ENCODE data around the gene KRT32. TPM values are rescaled to one million over a fixed set of nuclear protein-coding genes. Genes with fewer than 3 reads are reported as not detected.
"Not testable (repeated sequence)": the region's sequence is repeated elsewhere in the genome, so short reads cannot be mapped to it uniquely, and the experiment has no call there.

Gene KRT32
- total RNA-seq, 1 donor from 2014 or later = not detected

- Histone ChIP-seq H2AFZ (ENCODE audit: low read depth, low read length) (no peak overlapping the region), H3K79me2 (ENCODE audit: insufficient read depth, low read length) (no peaks in the 10 kb centered on the region), H3K4me3 (ENCODE audit: insufficient read depth, low read depth, low read length) (no peak overlapping the region), H3K27me3 (ENCODE audit: insufficient read depth, low read length) (no peaks in the 10 kb centered on the region), H3K9ac (ENCODE audit: low read length) (no peak overlapping the region), H3K9me3 (ENCODE audit: insufficient read depth, low read depth, low read length) (no peaks in the 10 kb centered on the region), H3K27ac (ENCODE audit: low read depth, low read length) (no peak overlapping the region), H3K4me2 (ENCODE audit: low read length) (no peak overlapping the region), H4K20me1 (ENCODE audit: insufficient read depth, low read length) (no peaks in the 10 kb centered on the region), H3K4me1 (ENCODE audit: insufficient read depth, low read length) (no peaks in the 10 kb centered on the region), H3K36me3 (ENCODE audit: insufficient read depth, low read length) (no peaks in the 10 kb centered on the region)
- TF ChIP-seq EZH2 (IDR thresholded peaks at IDR 0.05; ENCODE audit: insufficient read depth, low read length) (no peak), CTCF (IDR thresholded peaks at IDR 0.05; ENCODE audit: insufficient read depth, low read depth, low read length) (no peak)
- DNase-seq (ENCODE audit: low read depth) = no peak
- no peak overlapping the region for H3K4me3 Mint-ChIP-seq (ENCODE audit: unreplicated experiment)
- H3K27ac Mint-ChIP-seq (ENCODE audit: unreplicated experiment) = no peak overlapping the region
- no peaks in the 10 kb centered on the region for H3K9me3 Mint-ChIP-seq (ENCODE audit: unreplicated experiment)
- FAIRE-seq = no peak
- no peaks in the 10 kb centered on the region for H3K36me3 Mint-ChIP-seq (ENCODE audit: low read depth, unreplicated experiment)
- H3K27me3 Mint-ChIP-seq (ENCODE audit: low read depth, unreplicated experiment) = peaks cover 24% of the 10 kb centered on the region
- peaks cover 3% of the 10 kb centered on the region for H3K4me1 Mint-ChIP-seq (ENCODE audit: low read depth, unreplicated experiment)
Observed at GRCh38 chr17:41434415-41434814, 32.8 kb downstream of the KRT32 start.

DNA sequence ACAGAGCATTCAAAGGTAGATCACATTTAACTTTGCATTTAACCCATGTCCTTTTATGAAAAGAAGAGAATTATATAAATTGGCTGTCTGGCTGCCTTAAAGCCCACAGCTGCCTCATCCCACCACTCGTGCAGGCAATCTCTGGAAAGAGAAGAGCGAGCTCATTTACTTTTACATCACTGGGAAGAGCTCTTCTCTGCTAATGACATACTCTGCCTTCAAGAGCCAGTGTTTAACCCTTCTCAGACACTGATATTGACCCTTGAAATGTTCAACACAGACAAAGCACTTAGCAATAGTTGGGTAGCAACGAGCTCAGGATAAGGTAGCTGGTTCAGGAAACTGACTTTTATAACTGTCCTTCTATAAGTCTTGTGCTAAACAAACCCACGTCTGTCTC lies 33.2 kb downstream of the KRT32 start:
- H3K4me3 ChIP-seq (ENCODE audit: insufficient read depth, low read depth, low read length) = no peak overlapping the region
- Mint-ChIP-seq H3K36me3 (ENCODE audit: low read depth, unreplicated experiment) (no peaks in the 10 kb centered on the region), H3K9me3 (ENCODE audit: unreplicated experiment) (no peaks in the 10 kb centered on the region), H3K27ac (ENCODE audit: unreplicated experiment) (no peak overlapping the region), H3K4me3 (ENCODE audit: unreplicated experiment) (no peak overlapping the region), H3K4me1 (ENCODE audit: low read depth, unreplicated experiment) (peaks cover 3% of the 10 kb centered on the region), H3K27me3 (ENCODE audit: low read depth, unreplicated experiment) (peaks cover 22% of the 10 kb centered on the region)
- FAIRE-seq (no peak), DNase-seq (ENCODE audit: low read depth) (no peak)
- no peak overlapping the region for H2AFZ ChIP-seq (ENCODE audit: low read depth, low read length)
- no peaks in the 10 kb centered on the region for H4K20me1 ChIP-seq (ENCODE audit: insufficient read depth, low read length)
- H3K9ac ChIP-seq (ENCODE audit: low read length) = no peak overlapping the region
- H3K4me2 ChIP-seq (ENCODE audit: low read length) = no peak overlapping the region
- TF ChIP-seq CTCF (IDR thresholded peaks at IDR 0.05; ENCODE audit: insufficient read depth, low read depth, low read length) (no peak), EZH2 (IDR thresholded peaks at IDR 0.05; ENCODE audit: insufficient read depth, low read length) (no peak)
- no peak overlapping the region for H3K27ac ChIP-seq (ENCODE audit: low read depth, low read length)
- no peaks in the 10 kb centered on the region for H3K79me2 ChIP-seq (ENCODE audit: insufficient read depth, low read length)
- H3K9me3 ChIP-seq (ENCODE audit: insufficient read depth, low read depth, low read length) = no peaks in the 10 kb centered on the region
- no peaks in the 10 kb centered on the region for H3K4me1 ChIP-seq (ENCODE audit: insufficient read depth, low read length)
- no peaks in the 10 kb centered on the region for H3K27me3 ChIP-seq (ENCODE audit: insufficient read depth, low read length)
- H3K36me3 ChIP-seq (ENCODE audit: insufficient read depth, low read length) = no peaks in the 10 kb centered on the region

DNA sequence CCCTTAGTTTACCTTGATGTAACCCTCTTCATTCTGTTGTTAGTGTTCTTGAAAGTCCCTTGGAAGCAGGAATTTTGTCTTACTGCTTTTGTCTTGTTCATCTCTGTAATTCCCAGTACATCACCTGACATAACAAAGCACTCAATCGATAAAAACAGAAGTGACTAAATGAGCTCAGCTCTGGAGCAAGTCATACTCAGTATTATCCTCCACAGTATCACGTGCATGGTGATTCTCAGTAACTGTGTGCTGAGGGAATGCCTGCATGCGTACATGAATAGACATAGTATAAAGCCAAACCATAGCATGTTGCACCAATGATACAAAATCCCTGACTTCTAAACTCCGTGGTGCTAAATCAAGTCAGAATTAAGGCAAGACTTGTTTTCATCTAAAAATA lies 33.6 kb downstream of the KRT32 start:
- H3K36me3 Mint-ChIP-seq (ENCODE audit: low read depth, unreplicated experiment) = no peaks in the 10 kb centered on the region
- no peak for TF ChIP-seq CTCF (IDR thresholded peaks at IDR 0.05; ENCODE audit: insufficient read depth, low read depth, low read length)
- TF ChIP-seq EZH2 (IDR thresholded peaks at IDR 0.05; ENCODE audit: insufficient read depth, low read length) = no peak
- H3K27me3 Mint-ChIP-seq (ENCODE audit: low read depth, unreplicated experiment) = peaks cover 22% of the 10 kb centered on the region
- H2AFZ ChIP-seq (ENCODE audit: low read depth, low read length) = no peak overlapping the region
- no peak overlapping the region for H3K9ac ChIP-seq (ENCODE audit: low read length)
- no peaks in the 10 kb centered on the region for H3K36me3 ChIP-seq (ENCODE audit: insufficient read depth, low read length)
- H3K4me2 ChIP-seq (ENCODE audit: low read length) = no peak overlapping the region
- peaks cover 6% of the 10 kb centered on the region for H3K4me1 Mint-ChIP-seq (ENCODE audit: low read depth, unreplicated experiment)
- no peaks in the 10 kb centered on the region for H3K79me2 ChIP-seq (ENCODE audit: insufficient read depth, low read length)
- no peak overlapping the region for H3K4me3 Mint-ChIP-seq (ENCODE audit: unreplicated experiment)
- H3K4me3 ChIP-seq (ENCODE audit: insufficient read depth, low read depth, low read length) = no peak overlapping the region
- no peak overlapping the region for H3K27ac ChIP-seq (ENCODE audit: low read depth, low read length)
- H4K20me1 ChIP-seq (ENCODE audit: insufficient read depth, low read length) = no peaks in the 10 kb centered on the region
- DNase-seq (ENCODE audit: low read depth) (no peak), FAIRE-seq (no peak)
- H3K4me1 ChIP-seq (ENCODE audit: insufficient read depth, low read length) = peaks cover 2% of the 10 kb centered on the region
- no peak overlapping the region for H3K27ac Mint-ChIP-seq (ENCODE audit: unreplicated experiment)
- H3K9me3 Mint-ChIP-seq (ENCODE audit: unreplicated experiment) = no peaks in the 10 kb centered on the region
- no peaks in the 10 kb centered on the region for H3K27me3 ChIP-seq (ENCODE audit: insufficient read depth, low read length)
- no peaks in the 10 kb centered on the region for H3K9me3 ChIP-seq (ENCODE audit: insufficient read depth, low read depth, low read length)

- FAIRE-seq = not testable (repeated sequence)
Observed at GRCh38 chr17:41430376-41430775, 36.8 kb downstream of the KRT32 start.

More at GRCh38 chr17:41430376-41430775, 36.8 kb downstream of the KRT32 start:
- DNase-seq (ENCODE audit: low read depth); H3K9me3 Mint-ChIP-seq (ENCODE audit: unreplicated experiment); H3K27me3 Mint-ChIP-seq (ENCODE audit: low read depth, unreplicated experiment); H3K79me2 ChIP-seq (ENCODE audit: insufficient read depth, low read length); H4K20me1 ChIP-seq (ENCODE audit: insufficient read depth, low read length); H3K36me3 Mint-ChIP-seq (ENCODE audit: low read depth, unreplicated experiment); H3K9ac ChIP-seq (ENCODE audit: low read length); H3K4me1 ChIP-seq (ENCODE audit: insufficient read depth, low read length); H3K27ac Mint-ChIP-seq (ENCODE audit: unreplicated experiment); H3K4me2 ChIP-seq (ENCODE audit: low read length); H3K27ac ChIP-seq (ENCODE audit: low read depth, low read length); H2AFZ ChIP-seq (ENCODE audit: low read depth, low read length); H3K4me3 Mint-ChIP-seq (ENCODE audit: unreplicated experiment); H3K27me3 ChIP-seq (ENCODE audit: insufficient read depth, low read length); H3K4me3 ChIP-seq (ENCODE audit: insufficient read depth, low read depth, low read length); H3K9me3 ChIP-seq (ENCODE audit: insufficient read depth, low read depth, low read length); H3K36me3 ChIP-seq (ENCODE audit: insufficient read depth, low read length): not testable (repeated sequence)
- peaks cover 12% of the 10 kb centered on the region for H3K4me1 Mint-ChIP-seq (ENCODE audit: low read depth, unreplicated experiment)

Data from astrocyte (in vitro differentiated cells and primary cell).